Chondrocyte (in vitro differentiated cells): ENCODE measurements around the gene HOXC11. TPM values are rescaled to one million over a fixed set of nuclear protein-coding genes. Genes with fewer than 3 reads are reported as not detected.

Experiments
- DNase-seq: peaks from one replicate; pipeline ENCODE4 v3.0.0; 2021; ENCODE audit warnings: mixed read lengths, low spot score
- H3K27ac Mint-ChIP-seq: one replicate; pipeline ENCODE4 v1.8.0; 2021; ENCODE audit warnings: mild to moderate bottlenecking, moderate library complexity, mixed read lengths; ENCODE audit not compliant: unreplicated experiment
- H3K27me3 Mint-ChIP-seq: 2 replicates; pipeline ENCODE4 v1.8.0; 2021; ENCODE audit warnings: low read depth, mixed read lengths
- H3K36me3 Mint-ChIP-seq: 2 replicates; pipeline ENCODE4 v1.8.0; 2021; ENCODE audit warnings: low read depth, mixed read lengths
- H3K4me1 Mint-ChIP-seq: 2 replicates; pipeline ENCODE4 v1.8.0; 2021; ENCODE audit warnings: low read depth, mild to moderate bottlenecking, mixed read lengths
- H3K4me3 Mint-ChIP-seq: one replicate; pipeline ENCODE4 v1.8.0; 2021; ENCODE audit warnings: mild to moderate bottlenecking, moderate library complexity, mixed read lengths; ENCODE audit not compliant: unreplicated experiment
- H3K9me3 Mint-ChIP-seq: 2 replicates; pipeline ENCODE4 v1.8.0; 2021; ENCODE audit warnings: low read depth, mixed read lengths
- total RNA-seq: library from RNA; stranded (reverse); gene quantifications from 3 replicates; pipeline ENCODE4 v1.2.1, GENCODE V29; 2021
- TF ChIP-seq, protein P1 (sequence below): fragments of 200-600 bp; sonication (generic); IDR thresholded peaks from 2 replicates; pipeline ENCODE4 v1.5.0; 2021; ENCODE audit warnings: antibody characterized with exemption, mild to moderate bottlenecking, moderate library complexity

The HOXC11 gene
- total RNA-seq, 1 donor from 2014 or later = not detected

DNA sequence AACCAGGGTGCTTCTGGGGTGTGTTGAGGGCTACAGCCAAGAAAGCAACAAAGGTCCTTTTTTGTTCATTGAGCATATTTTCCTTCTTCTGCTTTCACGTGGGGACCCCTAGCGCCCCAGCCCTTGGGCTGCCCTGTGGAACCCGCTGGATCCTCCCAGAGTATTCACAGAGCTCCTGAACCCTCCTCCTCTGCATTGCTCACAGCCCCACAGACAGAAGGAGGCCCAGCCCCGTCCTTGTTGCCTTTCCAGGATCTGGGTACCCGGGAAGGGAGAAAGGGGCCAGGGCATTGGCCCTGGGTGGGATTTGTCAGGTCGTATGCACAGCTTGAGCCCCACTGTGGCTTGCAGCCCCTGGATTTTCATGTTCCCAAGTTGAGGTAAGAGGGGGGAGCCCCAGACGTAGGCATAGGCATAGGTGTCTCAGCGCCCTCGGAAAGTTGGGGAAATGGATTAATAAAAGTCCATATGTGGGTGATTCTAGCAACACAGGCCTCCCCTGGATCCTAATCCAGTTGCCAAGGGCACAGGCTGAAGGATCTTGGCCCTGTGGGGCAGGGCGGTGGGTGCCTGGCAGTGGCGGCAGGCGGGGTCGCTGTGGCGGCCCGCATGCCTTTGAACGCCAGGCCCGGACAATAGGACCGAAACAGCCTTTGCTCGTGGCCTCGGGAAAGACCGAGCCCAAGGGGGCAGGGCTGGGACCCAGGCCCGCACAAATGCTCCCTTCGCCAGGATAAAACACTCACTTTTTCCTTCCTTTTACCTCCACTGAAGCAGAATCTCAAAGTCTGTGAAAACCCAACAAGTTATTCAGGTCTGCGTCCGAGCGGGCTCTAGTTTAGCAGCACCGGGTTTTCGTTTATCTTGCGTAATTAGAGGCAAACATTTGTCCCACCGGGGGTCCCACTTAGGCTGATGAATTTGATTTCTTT is 9.0 kb downstream of the HOXC11 start:
- no peak for DNase-seq
- no peak overlapping the region for H3K4me3 Mint-ChIP-seq
- H3K27me3 Mint-ChIP-seq = peaks cover 89% of the 10 kb centered on the region
- H3K9me3 Mint-ChIP-seq = no peaks in the 10 kb centered on the region
- peaks cover 3% of the 10 kb centered on the region for H3K36me3 Mint-ChIP-seq
- H3K27ac Mint-ChIP-seq = no peak overlapping the region
- H3K4me1 Mint-ChIP-seq = no peaks in the 10 kb centered on the region
- TF ChIP-seq, protein P1, sequence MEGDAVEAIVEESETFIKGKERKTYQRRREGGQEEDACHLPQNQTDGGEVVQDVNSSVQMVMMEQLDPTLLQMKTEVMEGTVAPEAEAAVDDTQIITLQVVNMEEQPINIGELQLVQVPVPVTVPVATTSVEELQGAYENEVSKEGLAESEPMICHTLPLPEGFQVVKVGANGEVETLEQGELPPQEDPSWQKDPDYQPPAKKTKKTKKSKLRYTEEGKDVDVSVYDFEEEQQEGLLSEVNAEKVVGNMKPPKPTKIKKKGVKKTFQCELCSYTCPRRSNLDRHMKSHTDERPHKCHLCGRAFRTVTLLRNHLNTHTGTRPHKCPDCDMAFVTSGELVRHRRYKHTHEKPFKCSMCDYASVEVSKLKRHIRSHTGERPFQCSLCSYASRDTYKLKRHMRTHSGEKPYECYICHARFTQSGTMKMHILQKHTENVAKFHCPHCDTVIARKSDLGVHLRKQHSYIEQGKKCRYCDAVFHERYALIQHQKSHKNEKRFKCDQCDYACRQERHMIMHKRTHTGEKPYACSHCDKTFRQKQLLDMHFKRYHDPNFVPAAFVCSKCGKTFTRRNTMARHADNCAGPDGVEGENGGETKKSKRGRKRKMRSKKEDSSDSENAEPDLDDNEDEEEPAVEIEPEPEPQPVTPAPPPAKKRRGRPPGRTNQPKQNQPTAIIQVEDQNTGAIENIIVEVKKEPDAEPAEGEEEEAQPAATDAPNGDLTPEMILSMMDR = no peak

GRCh38 chr12:53982648-53983567 is 10.0 kb downstream of the HOXC11 start:
- Mint-ChIP-seq H3K27ac (no peak overlapping the region), H3K4me3 (no peak overlapping the region), H3K27me3 (peaks cover 90% of the 10 kb centered on the region), H3K36me3 (peaks cover 3% of the 10 kb centered on the region), H3K4me1 (no peaks in the 10 kb centered on the region), H3K9me3 (no peaks in the 10 kb centered on the region)
- DNase-seq = no peak
- TF ChIP-seq, protein P1 = no peak

- Mint-ChIP-seq H3K4me3 (no peak overlapping the region), H3K9me3 (no peaks in the 10 kb centered on the region), H3K27ac (no peak overlapping the region), H3K27me3 (peaks cover 91% of the 10 kb centered on the region), H3K4me1 (no peaks in the 10 kb centered on the region), H3K36me3 (peaks cover 3% of the 10 kb centered on the region)
- no peak for DNase-seq
- TF ChIP-seq, protein P1 = no peak
Observed at GRCh38 chr12:53983568-53983949, 10.6 kb downstream of the HOXC11 start.

- Mint-ChIP-seq H3K4me3 (no peak overlapping the region), H3K36me3 (peaks cover 3% of the 10 kb centered on the region), H3K27me3 (peaks cover 91% of the 10 kb centered on the region), H3K9me3 (no peaks in the 10 kb centered on the region), H3K4me1 (no peaks in the 10 kb centered on the region), H3K27ac (no peak overlapping the region)
- DNase-seq = no peak
- TF ChIP-seq, protein P1 = no peak
Observed at GRCh38 chr12:53983950-53984572, 11.1 kb downstream of the HOXC11 start.
